Panc1 (cell line): ENCODE results near the gene HASPIN.

Source experiments
- POLR2AphosphoS5 ChIP-seq: IDR thresholded peaks from 2 replicates; pipeline ENCODE4 v1.6.1; 2012; ENCODE audit warnings: mild to moderate bottlenecking, low read depth, low read length, moderate library complexity
- TF ChIP-seq, protein P1 (sequence below): fragments of 450-650 bp; IDR thresholded peaks from 2 replicates; pipeline ENCODE4 v1.5.1; 2017; ENCODE audit warnings: mild to moderate bottlenecking
- TF ChIP-seq, protein P2 (sequence below), 2 experiments: IDR thresholded peaks; 2 replicates each; pipeline ENCODE4 v1.6.1; 2011 to 2012; ENCODE audit warnings: low read depth in 2 of 2, control low read depth in 1 of 2, low read length in 1 of 2, mild to moderate bottlenecking in 1 of 2, moderate library complexity in 1 of 2; ENCODE audit not compliant: insufficient read depth in 1 of 2

DNA sequence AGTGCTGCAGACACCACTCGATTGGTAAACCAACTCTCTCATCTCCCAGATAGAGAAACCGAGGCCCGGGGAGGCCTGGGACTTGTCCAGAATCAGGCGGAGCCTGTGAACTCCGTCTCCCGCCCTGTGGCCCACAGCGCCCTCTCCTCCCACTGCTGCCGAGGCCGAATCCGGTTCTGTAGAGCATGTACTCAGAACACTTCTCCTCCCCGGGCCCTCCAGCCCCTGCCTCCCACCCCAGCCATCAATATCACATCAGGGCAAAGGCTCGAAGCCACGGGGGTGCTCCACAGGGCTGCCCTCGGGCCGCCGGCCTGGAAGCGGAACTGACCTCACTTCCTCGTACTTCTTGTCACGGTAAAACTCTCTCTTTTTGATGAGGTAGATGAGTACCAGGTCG is 42.1 kb upstream of the HASPIN start:
- TF ChIP-seq, protein P1, sequence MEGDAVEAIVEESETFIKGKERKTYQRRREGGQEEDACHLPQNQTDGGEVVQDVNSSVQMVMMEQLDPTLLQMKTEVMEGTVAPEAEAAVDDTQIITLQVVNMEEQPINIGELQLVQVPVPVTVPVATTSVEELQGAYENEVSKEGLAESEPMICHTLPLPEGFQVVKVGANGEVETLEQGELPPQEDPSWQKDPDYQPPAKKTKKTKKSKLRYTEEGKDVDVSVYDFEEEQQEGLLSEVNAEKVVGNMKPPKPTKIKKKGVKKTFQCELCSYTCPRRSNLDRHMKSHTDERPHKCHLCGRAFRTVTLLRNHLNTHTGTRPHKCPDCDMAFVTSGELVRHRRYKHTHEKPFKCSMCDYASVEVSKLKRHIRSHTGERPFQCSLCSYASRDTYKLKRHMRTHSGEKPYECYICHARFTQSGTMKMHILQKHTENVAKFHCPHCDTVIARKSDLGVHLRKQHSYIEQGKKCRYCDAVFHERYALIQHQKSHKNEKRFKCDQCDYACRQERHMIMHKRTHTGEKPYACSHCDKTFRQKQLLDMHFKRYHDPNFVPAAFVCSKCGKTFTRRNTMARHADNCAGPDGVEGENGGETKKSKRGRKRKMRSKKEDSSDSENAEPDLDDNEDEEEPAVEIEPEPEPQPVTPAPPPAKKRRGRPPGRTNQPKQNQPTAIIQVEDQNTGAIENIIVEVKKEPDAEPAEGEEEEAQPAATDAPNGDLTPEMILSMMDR = no peak
- TF ChIP-seq, protein P2, sequence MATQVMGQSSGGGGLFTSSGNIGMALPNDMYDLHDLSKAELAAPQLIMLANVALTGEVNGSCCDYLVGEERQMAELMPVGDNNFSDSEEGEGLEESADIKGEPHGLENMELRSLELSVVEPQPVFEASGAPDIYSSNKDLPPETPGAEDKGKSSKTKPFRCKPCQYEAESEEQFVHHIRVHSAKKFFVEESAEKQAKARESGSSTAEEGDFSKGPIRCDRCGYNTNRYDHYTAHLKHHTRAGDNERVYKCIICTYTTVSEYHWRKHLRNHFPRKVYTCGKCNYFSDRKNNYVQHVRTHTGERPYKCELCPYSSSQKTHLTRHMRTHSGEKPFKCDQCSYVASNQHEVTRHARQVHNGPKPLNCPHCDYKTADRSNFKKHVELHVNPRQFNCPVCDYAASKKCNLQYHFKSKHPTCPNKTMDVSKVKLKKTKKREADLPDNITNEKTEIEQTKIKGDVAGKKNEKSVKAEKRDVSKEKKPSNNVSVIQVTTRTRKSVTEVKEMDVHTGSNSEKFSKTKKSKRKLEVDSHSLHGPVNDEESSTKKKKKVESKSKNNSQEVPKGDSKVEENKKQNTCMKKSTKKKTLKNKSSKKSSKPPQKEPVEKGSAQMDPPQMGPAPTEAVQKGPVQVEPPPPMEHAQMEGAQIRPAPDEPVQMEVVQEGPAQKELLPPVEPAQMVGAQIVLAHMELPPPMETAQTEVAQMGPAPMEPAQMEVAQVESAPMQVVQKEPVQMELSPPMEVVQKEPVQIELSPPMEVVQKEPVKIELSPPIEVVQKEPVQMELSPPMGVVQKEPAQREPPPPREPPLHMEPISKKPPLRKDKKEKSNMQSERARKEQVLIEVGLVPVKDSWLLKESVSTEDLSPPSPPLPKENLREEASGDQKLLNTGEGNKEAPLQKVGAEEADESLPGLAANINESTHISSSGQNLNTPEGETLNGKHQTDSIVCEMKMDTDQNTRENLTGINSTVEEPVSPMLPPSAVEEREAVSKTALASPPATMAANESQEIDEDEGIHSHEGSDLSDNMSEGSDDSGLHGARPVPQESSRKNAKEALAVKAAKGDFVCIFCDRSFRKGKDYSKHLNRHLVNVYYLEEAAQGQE (IDR thresholded peaks at IDR 0.05; ENCODE audit: insufficient read depth in 1 of 2, low read depth in 2 of 2, low read length in 1 of 2) = no peak
- TF ChIP-seq POLR2AphosphoS5 = no peak
